Ovary (tissue), 9 donors: ENCODE measurements around the gene DDX47. TPM values are rescaled to one million over a fixed set of nuclear protein-coding genes. Genes with fewer than 3 reads are reported as not detected.

Experiments
- DNase-seq, 5 donors: peaks; one replicate each; pipeline ENCODE4 v3.0.0-alpha.2; 2019 to 2020
- H3K27ac ChIP-seq, 2 donors: fragments of 200-600 bp; one replicate each; pipeline versions ENCODE4 v1.5.1 to v1.8.0; 2019 to 2022
- H3K27me3 ChIP-seq: fragments of 200-600 bp; one replicate; pipeline ENCODE4 v1.8.0; 2022
- H3K36me3 ChIP-seq: fragments of 200-600 bp; sonication (generic); one replicate; pipeline ENCODE4 v1.5.1; 2019
- H3K4me1 ChIP-seq: one replicate; pipeline ENCODE4 v1.8.1; 2013; ENCODE audit warnings: mild to moderate bottlenecking, moderate library complexity; ENCODE audit not compliant: insufficient read depth
- H3K4me3 ChIP-seq: fragments of 200-600 bp; sonication (generic); one replicate; pipeline ENCODE4 v1.5.1; 2017
- H3K9me3 ChIP-seq, 2 donors: fragments of 200-600 bp in 1 of 2; sonication (generic) in 1 of 2; one replicate each; pipeline versions ENCODE4 v1.5.1 to v1.8.1; 2013 to 2019; ENCODE audit warnings: mild to moderate bottlenecking in 1 of 2, moderate library complexity in 1 of 2
- EP300 ChIP-seq: sonication (generic); formaldehyde crosslinking; IDR thresholded peaks from one replicate; pipeline ENCODE4 v1.6.1; 2017; ENCODE audit warnings: antibody characterized with exemption
- POLR2A ChIP-seq: fragments of 450-650 bp; IDR thresholded peaks from one replicate; pipeline ENCODE4 v1.6.1; 2017; ENCODE audit warnings: antibody characterized with exemption, mild to moderate bottlenecking, moderate library complexity
- WGBS, 3 donors: extraction: QIAGEN DNeasy Blood & Tissue Kit in 1 of 3; methylation state at CpG; one replicate each; pipeline versions ENCODE4 v1.1.5 to v1.1.7; 2013 to 2017; 5-methylcytosine and 5-hydroxymethylcytosine counted together
- intact Hi-C, 4 donors: fragments of 100-400 bp; cut with DNase I; formaldehyde crosslinking; loops; one replicate each; pipeline versions ENCODE4 v1.11.0 to v1.15.1; 2022 to 2023
- polyA plus RNA-seq, 2 donors: library from polyadenylated mRNA; stranded (reverse); fragments of 200-250 nt in 1 of 2; fragments of 350-450 nt in 1 of 2; fragmentation: Illumina TruSeq in 1 of 2; extraction: RNeasy Lipid Tissue Mini Kit (QIAGEN cat#74804) in 1 of 2; gene quantifications; one replicate each; pipeline ENCODE4 v1.2.3, GENCODE V29; 2013 to 2014
- total RNA-seq, 7 donors: library from RNA; depleted of rRNA in 2 of 7; stranded (reverse); fragments of >200 nt in 2 of 7; fragmentation: NEBNext Ultra II Directional in 3 of 7; extraction: Animal tissue kit (Norgen Biotek cat#: 25700) in 3 of 7; gene quantifications; one replicate each; pipeline versions ENCODE4 v1.1.0 to v1.2.4, GENCODE V29; 2016 to 2023
- TF ChIP-seq, protein P1 (sequence below), 3 donors: fragments of 450-650 bp in 2 of 3; fragments of 200-600 bp in 1 of 3; IDR thresholded peaks; one replicate each; pipeline versions ENCODE4 v1.5.1 to v1.8.0; 2016 to 2022; ENCODE audit warnings: antibody characterized with exemption in 3 of 3, mild to moderate bottlenecking in 1 of 3
- donor health status: DM: no; HTN: no; CAD: no; lungs with moderate emphysema.
- donor health status: DM: no; HTN: no; CAD: no.
- donor health status: Bipolar disorder and iron deficiency.
- donor health status: DM: yes; HTN: yes; CAD: no.
- donor health status: DM: no; HTN: no; CAD: no.
- donor health status: DM: yes; HTN: yes; CAD: no.

DDX47 gene
- total and polyA plus RNA-seq, 9 donors = 38.6 to 71.7 (median 52.3) TPM

DNA sequence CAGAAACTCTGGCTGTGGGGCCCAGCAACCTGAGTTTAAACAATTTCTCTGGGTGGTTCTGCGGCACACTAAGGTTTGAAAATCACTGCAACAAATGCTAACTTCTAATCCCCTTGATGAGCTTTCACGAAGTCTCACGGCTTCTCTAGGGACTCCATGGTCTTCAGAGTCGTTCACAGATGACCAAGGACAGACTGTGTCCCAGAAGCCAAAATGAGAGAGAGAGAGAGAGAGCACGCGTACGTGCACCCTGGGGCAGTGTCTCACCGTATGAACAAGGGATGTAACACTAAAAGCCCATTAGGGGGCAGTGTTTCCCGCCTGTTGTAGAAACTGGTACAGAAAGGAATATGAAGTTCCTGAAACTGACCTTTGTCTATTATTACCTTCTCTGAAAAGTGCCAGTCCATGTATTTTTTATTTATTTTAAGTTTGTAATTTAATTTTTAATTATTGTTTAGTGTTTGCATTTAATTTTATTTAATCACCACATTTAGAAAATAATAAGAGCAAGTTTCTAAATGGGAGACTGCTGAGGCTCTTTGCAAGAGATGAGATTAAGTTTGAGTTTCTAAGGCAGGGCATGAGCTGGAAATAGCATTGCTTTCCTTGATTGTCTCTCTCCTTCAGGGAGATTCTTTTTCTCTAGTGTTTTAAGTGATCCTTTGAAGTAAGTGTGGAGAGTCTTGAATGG is 24.3 kb upstream of the DDX47 start:
- intact Hi-C loops = loop anchor here in 1 of 4 donors (5.0 kb wide), 1 partner anchor 62 kb away; no protein-coding TSS in a partner anchor
- Histone ChIP-seq H3K4me3 (no peak overlapping the region), H3K36me3 (no peaks in the 10 kb centered on the region), H3K27me3 (no peaks in the 10 kb centered on the region), H3K4me1 (peaks cover 10% of the 10 kb centered on the region), H3K27ac (peak overlapping the region in 1 of 2 donors; percentile 95), H3K9me3 (no peaks in the 10 kb centered on the region)
- 13 to 21% (median 17%) methylated on average over 9 of the region's 9 CpGs for WGBS, 3 donors
- peak in 4 of 5 donors; percentile 37 to 74 (median 50) for DNase-seq
- TF ChIP-seq POLR2A (no peak), EP300 (no peak)
- TF ChIP-seq, protein P1, sequence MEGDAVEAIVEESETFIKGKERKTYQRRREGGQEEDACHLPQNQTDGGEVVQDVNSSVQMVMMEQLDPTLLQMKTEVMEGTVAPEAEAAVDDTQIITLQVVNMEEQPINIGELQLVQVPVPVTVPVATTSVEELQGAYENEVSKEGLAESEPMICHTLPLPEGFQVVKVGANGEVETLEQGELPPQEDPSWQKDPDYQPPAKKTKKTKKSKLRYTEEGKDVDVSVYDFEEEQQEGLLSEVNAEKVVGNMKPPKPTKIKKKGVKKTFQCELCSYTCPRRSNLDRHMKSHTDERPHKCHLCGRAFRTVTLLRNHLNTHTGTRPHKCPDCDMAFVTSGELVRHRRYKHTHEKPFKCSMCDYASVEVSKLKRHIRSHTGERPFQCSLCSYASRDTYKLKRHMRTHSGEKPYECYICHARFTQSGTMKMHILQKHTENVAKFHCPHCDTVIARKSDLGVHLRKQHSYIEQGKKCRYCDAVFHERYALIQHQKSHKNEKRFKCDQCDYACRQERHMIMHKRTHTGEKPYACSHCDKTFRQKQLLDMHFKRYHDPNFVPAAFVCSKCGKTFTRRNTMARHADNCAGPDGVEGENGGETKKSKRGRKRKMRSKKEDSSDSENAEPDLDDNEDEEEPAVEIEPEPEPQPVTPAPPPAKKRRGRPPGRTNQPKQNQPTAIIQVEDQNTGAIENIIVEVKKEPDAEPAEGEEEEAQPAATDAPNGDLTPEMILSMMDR (IDR thresholded peaks at IDR 0.05) = peak; percentile 56 to 74 (median 70)

- WGBS, 3 donors = 39 to 43% (median 43%) methylated on average over 4 of the region's 4 CpGs
- H3K4me1 ChIP-seq = peaks cover 10% of the 10 kb centered on the region
- H3K27ac ChIP-seq = no peak overlapping the region
- H3K27me3 ChIP-seq = no peaks in the 10 kb centered on the region
- H3K9me3 ChIP-seq = no peaks in the 10 kb centered on the region
- no peak for DNase-seq
- H3K36me3 ChIP-seq = no peaks in the 10 kb centered on the region
- TF ChIP-seq POLR2A = no peak
- TF ChIP-seq EP300 = no peak
- TF ChIP-seq, protein P1 (IDR thresholded peaks at IDR 0.05) = no peak
- H3K4me3 ChIP-seq = no peak overlapping the region
- intact Hi-C loops = loop anchor here in 1 of 4 donors (5.0 kb wide), 1 partner anchor 306 kb away; no protein-coding TSS in a partner anchor
Observed at GRCh38 chr12:12790956-12791355, 22.2 kb upstream of the DDX47 start.

GRCh38 chr12:12791756-12792369 is 21.3 kb upstream of the DDX47 start:
- TF ChIP-seq EP300 (no peak), POLR2A (no peak)
- TF ChIP-seq, protein P1 (IDR thresholded peaks at IDR 0.05) = no peak
- Histone ChIP-seq H3K4me1 (peaks cover 10% of the 10 kb centered on the region), H3K27me3 (no peaks in the 10 kb centered on the region), H3K4me3 (no peak overlapping the region), H3K36me3 (no peaks in the 10 kb centered on the region), H3K9me3 (no peaks in the 10 kb centered on the region), H3K27ac (peak overlapping the region in 1 of 2 donors; percentile 3)
- intact Hi-C loops = loop anchor here in 1 of 4 donors (5.0 kb wide), 1 partner anchor 305 kb away; no protein-coding TSS in a partner anchor
- peak in 4 of 5 donors; percentile 27 to 52 (median 33) for DNase-seq
- WGBS, 3 donors = 5 to 8% (median 6%) methylated on average over 7 of the region's 7 CpGs

DNA sequence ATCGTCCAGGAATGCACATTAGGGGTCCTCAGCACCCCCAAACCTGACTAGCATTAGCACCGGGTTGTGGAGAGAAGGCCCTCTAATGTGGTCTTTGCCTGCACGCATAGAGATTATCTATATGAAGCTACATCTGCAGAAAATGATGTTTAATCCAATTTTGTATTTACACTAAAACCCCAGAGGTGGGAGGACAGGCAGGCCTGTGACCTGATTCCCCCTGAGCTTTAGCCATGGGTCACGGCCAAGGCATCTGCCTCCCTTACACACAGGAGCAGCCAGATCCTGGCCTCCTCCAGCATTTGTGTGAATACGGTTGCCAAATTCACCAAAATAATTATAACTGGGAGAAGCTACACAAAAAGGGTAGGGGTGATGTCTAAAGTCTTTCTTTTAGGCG is 20.7 kb upstream of the DDX47 start:
- Histone ChIP-seq H3K27me3 (no peaks in the 10 kb centered on the region), H3K4me1 (peaks cover 9% of the 10 kb centered on the region), H3K4me3 (no peak overlapping the region), H3K36me3 (no peaks in the 10 kb centered on the region), H3K27ac (peak overlapping the region in 1 of 2 donors; percentile 3), H3K9me3 (no peaks in the 10 kb centered on the region)
- WGBS, 3 donors = 13 to 18% (median 14%) methylated on average over 6 of the region's 6 CpGs
- peak in 3 of 5 donors; percentile 32 to 57 (median 36) for DNase-seq
- intact Hi-C loops = loop anchor here in 1 of 4 donors (5.0 kb wide), 1 partner anchor 305 kb away; no protein-coding TSS in a partner anchor
- no peak for TF ChIP-seq POLR2A
- TF ChIP-seq EP300 = no peak
- TF ChIP-seq, protein P1 (IDR thresholded peaks at IDR 0.05) = no peak
